Rectal smooth muscle tissue (tissue), 1 donor: Measurements from ENCODE around the gene DIP2B.

Experiments
- H3K27ac ChIP-seq: one replicate; pipeline ENCODE4 v1.7.0; 2013; ENCODE audit warnings: low read depth, low read length, inconsistent platforms
- H3K27me3 ChIP-seq: one replicate; pipeline ENCODE4 v1.7.0; 2013; ENCODE audit warnings: low read length; ENCODE audit not compliant: control insufficient read depth, insufficient read depth
- H3K36me3 ChIP-seq: one replicate; pipeline ENCODE4 v1.7.0; 2013; ENCODE audit warnings: low read length; ENCODE audit not compliant: control insufficient read depth, insufficient read depth
- H3K4me1 ChIP-seq: one replicate; pipeline ENCODE4 v1.7.0; 2013; ENCODE audit warnings: low read length; ENCODE audit not compliant: control insufficient read depth, insufficient read depth
- H3K4me3 ChIP-seq: one replicate; pipeline ENCODE4 v1.7.0; 2013; ENCODE audit warnings: low read length
- H3K9ac ChIP-seq: one replicate; pipeline ENCODE4 v1.7.0; 2013; ENCODE audit warnings: low read length

DIP2B gene

GRCh38 chr12:50562520-50563433 lies 58.0 kb downstream of the DIP2B start:
- no peak overlapping the region for H3K27ac ChIP-seq
- H3K36me3 ChIP-seq, result no peaks in the 10 kb centered on the region
- no peak overlapping the region for H3K9ac ChIP-seq
- H3K27me3 ChIP-seq, result no peaks in the 10 kb centered on the region
- no peak overlapping the region for H3K4me3 ChIP-seq
- H3K4me1 ChIP-seq, result no peaks in the 10 kb centered on the region

- no peak overlapping the region for H3K4me3 ChIP-seq
- H3K4me1 ChIP-seq, result peaks cover 2% of the 10 kb centered on the region
- H3K27ac ChIP-seq, result no peak overlapping the region
- H3K36me3 ChIP-seq, result no peaks in the 10 kb centered on the region
- no peaks in the 10 kb centered on the region for H3K27me3 ChIP-seq
- no peak overlapping the region for H3K9ac ChIP-seq
Measured at GRCh38 chr12:50563434-50563787, 58.6 kb downstream of the DIP2B start.

GRCh38 chr12:50564237-50564947 lies 59.6 kb downstream of the DIP2B start:
- Histone ChIP-seq H3K4me1 (peaks cover 9% of the 10 kb centered on the region), H3K27me3 (no peaks in the 10 kb centered on the region), H3K27ac (no peak overlapping the region), H3K9ac (no peak overlapping the region), H3K36me3 (no peaks in the 10 kb centered on the region), H3K4me3 (no peak overlapping the region)

- no peak overlapping the region for H3K9ac ChIP-seq
- H3K4me1 ChIP-seq, result peaks cover 10% of the 10 kb centered on the region
- H3K4me3 ChIP-seq, result no peak overlapping the region
- no peaks in the 10 kb centered on the region for H3K36me3 ChIP-seq
- no peaks in the 10 kb centered on the region for H3K27me3 ChIP-seq
- no peak overlapping the region for H3K27ac ChIP-seq
Measured at GRCh38 chr12:50564948-50565297, 60.1 kb downstream of the DIP2B start.

GRCh38 chr12:50566066-50566465 lies 61.3 kb downstream of the DIP2B start:
- H3K36me3 ChIP-seq, result no peaks in the 10 kb centered on the region
- H3K4me3 ChIP-seq, result no peak overlapping the region
- H3K9ac ChIP-seq, result no peak overlapping the region
- H3K4me1 ChIP-seq, result peaks cover 10% of the 10 kb centered on the region
- no peak overlapping the region for H3K27ac ChIP-seq
- no peaks in the 10 kb centered on the region for H3K27me3 ChIP-seq

- H3K36me3 ChIP-seq, result no peaks in the 10 kb centered on the region
- no peaks in the 10 kb centered on the region for H3K27me3 ChIP-seq
- H3K4me3 ChIP-seq, result no peak overlapping the region
- H3K27ac ChIP-seq, result peak overlapping the region; percentile 43
- peaks cover 16% of the 10 kb centered on the region for H3K4me1 ChIP-seq
- no peak overlapping the region for H3K9ac ChIP-seq
Measured at GRCh38 chr12:50567926-50568325, 63.1 kb downstream of the DIP2B start.

GRCh38 chr12:50568338-50569091 lies 63.7 kb downstream of the DIP2B start:
- Histone ChIP-seq H3K4me3 (no peak overlapping the region), H3K9ac (no peak overlapping the region), H3K27ac (no peak overlapping the region), H3K36me3 (no peaks in the 10 kb centered on the region), H3K4me1 (peaks cover 22% of the 10 kb centered on the region), H3K27me3 (no peaks in the 10 kb centered on the region)

- Histone ChIP-seq H3K36me3 (no peaks in the 10 kb centered on the region), H3K27me3 (no peaks in the 10 kb centered on the region), H3K4me1 (peaks cover 25% of the 10 kb centered on the region), H3K27ac (no peak overlapping the region), H3K9ac (no peak overlapping the region), H3K4me3 (no peak overlapping the region)
Measured at GRCh38 chr12:50569321-50569720, 64.5 kb downstream of the DIP2B start.

- no peaks in the 10 kb centered on the region for H3K36me3 ChIP-seq
- no peak overlapping the region for H3K27ac ChIP-seq
- peaks cover 27% of the 10 kb centered on the region for H3K4me1 ChIP-seq
Measured at GRCh38 chr12:50569876-50570275, 65.1 kb downstream of the DIP2B start.

GRCh38 chr12:50571786-50572185 lies 67.0 kb downstream of the DIP2B start:
- no peak overlapping the region for H3K27ac ChIP-seq

More at GRCh38 chr12:50569876-50570275, 65.1 kb downstream of the DIP2B start:
- Histone ChIP-seq H3K27me3 (no peaks in the 10 kb centered on the region), H3K9ac (no peak overlapping the region), H3K4me3 (no peak overlapping the region)

GRCh38 chr12:50572287-50572686 lies 67.5 kb downstream of the DIP2B start:
- H3K4me1 ChIP-seq, result peaks cover 27% of the 10 kb centered on the region
- H3K9ac ChIP-seq, result no peak overlapping the region
- H3K27ac ChIP-seq, result no peak overlapping the region

More at GRCh38 chr12:50571786-50572185, 67.0 kb downstream of the DIP2B start:
- H3K36me3 ChIP-seq, result no peaks in the 10 kb centered on the region
- no peak overlapping the region for H3K9ac ChIP-seq
- no peaks in the 10 kb centered on the region for H3K27me3 ChIP-seq
- peaks cover 27% of the 10 kb centered on the region for H3K4me1 ChIP-seq
- no peak overlapping the region for H3K4me3 ChIP-seq

GRCh38 chr12:50572760-50573159 lies 68.0 kb downstream of the DIP2B start:
- peaks cover 27% of the 10 kb centered on the region for H3K4me1 ChIP-seq
- no peaks in the 10 kb centered on the region for H3K27me3 ChIP-seq
- no peaks in the 10 kb centered on the region for H3K36me3 ChIP-seq
- no peak overlapping the region for H3K4me3 ChIP-seq
- peak overlapping the region; percentile 17 for H3K27ac ChIP-seq
- H3K9ac ChIP-seq, result no peak overlapping the region

More at GRCh38 chr12:50572287-50572686, 67.5 kb downstream of the DIP2B start:
- Histone ChIP-seq H3K36me3 (no peaks in the 10 kb centered on the region), H3K4me3 (no peak overlapping the region), H3K27me3 (no peaks in the 10 kb centered on the region)
